RKO (cell line): ENCODE measurements around the gene ENDOU.

ENCODE experiments used
- DNase-seq: peaks from one replicate; pipeline ENCODE4 v3.0.0-alpha.2; 2016; ENCODE audit warnings: low spot score

Gene ENDOU

GRCh38 chr12:47721431-47721973 lies 3.8 kb downstream of the ENDOU start:
- DNase-seq, result no peak

GRCh38 chr12:47718531-47718930 lies 6.8 kb downstream of the ENDOU start:
- DNase-seq, result no peak

- no peak for DNase-seq
These were observed 7.7 kb downstream of the ENDOU start for GRCh38 chr12:47717443-47718193.

GRCh38 chr12:47717046-47717442 lies 8.2 kb downstream of the ENDOU start:
- no peak for DNase-seq

- DNase-seq, result no peak
These were observed 9.3 kb downstream of the ENDOU start for GRCh38 chr12:47715877-47716548.

- DNase-seq, result peak; percentile 80
These were observed 9.9 kb downstream of the ENDOU start for GRCh38 chr12:47715393-47715876.

GRCh38 chr12:47714826-47715386 lies 10.4 kb downstream of the ENDOU start:
- no peak for DNase-seq

- DNase-seq, result no peak
These were observed 13.1 kb downstream of the ENDOU start for GRCh38 chr12:47712171-47712570.

- DNase-seq, result no peak
These were observed 13.8 kb downstream of the ENDOU start for GRCh38 chr12:47711448-47711847.

GRCh38 chr12:47710278-47710677 lies 15.0 kb downstream of the ENDOU start:
- no peak for DNase-seq

- no peak for DNase-seq
These were observed 15.6 kb downstream of the ENDOU start for GRCh38 chr12:47709671-47710070.

- no peak for DNase-seq
These were observed 16.1 kb downstream of the ENDOU start for GRCh38 chr12:47709237-47709636.

- no peak for DNase-seq
These were observed 17.3 kb downstream of the ENDOU start for GRCh38 chr12:47707905-47708543.

GRCh38 chr12:47707355-47707754 lies 17.9 kb downstream of the ENDOU start:
- DNase-seq, result no peak

GRCh38 chr12:47705566-47706425 lies 19.5 kb downstream of the ENDOU start, which contains the start of gene RPAP3:
Gene RPAP3 (minus strand): TSS chr12:47706030. CDS start chr12:47702840, 3,190 bp downstream.
- peak; percentile 96 for DNase-seq

GRCh38 chr12:47705229-47705565 lies 20.1 kb downstream of the ENDOU start:
- DNase-seq, result peak; percentile 25

- DNase-seq, result no peak
These were observed 20.6 kb downstream of the ENDOU start for GRCh38 chr12:47704719-47705118.

GRCh38 chr12:47700263-47700662 lies 25.0 kb downstream of the ENDOU start:
- no peak for DNase-seq

GRCh38 chr12:47698631-47699030 lies 26.7 kb downstream of the ENDOU start:
- DNase-seq, result no peak

- DNase-seq, result no peak
These were observed 27.2 kb downstream of the ENDOU start for GRCh38 chr12:47698055-47698454.

GRCh38 chr12:47689215-47689614 lies 36.1 kb downstream of the ENDOU start:
- no peak for DNase-seq
